Measurements from ENCODE around the gene ARHGAP24. TPM values are rescaled to one million over a fixed set of nuclear protein-coding genes. Genes with fewer than 3 reads are reported as not detected.

ARHGAP24 gene
- total RNA-seq, 2 experiments from 2014 or later = 0.22 to 0.70 TPM

DNA sequence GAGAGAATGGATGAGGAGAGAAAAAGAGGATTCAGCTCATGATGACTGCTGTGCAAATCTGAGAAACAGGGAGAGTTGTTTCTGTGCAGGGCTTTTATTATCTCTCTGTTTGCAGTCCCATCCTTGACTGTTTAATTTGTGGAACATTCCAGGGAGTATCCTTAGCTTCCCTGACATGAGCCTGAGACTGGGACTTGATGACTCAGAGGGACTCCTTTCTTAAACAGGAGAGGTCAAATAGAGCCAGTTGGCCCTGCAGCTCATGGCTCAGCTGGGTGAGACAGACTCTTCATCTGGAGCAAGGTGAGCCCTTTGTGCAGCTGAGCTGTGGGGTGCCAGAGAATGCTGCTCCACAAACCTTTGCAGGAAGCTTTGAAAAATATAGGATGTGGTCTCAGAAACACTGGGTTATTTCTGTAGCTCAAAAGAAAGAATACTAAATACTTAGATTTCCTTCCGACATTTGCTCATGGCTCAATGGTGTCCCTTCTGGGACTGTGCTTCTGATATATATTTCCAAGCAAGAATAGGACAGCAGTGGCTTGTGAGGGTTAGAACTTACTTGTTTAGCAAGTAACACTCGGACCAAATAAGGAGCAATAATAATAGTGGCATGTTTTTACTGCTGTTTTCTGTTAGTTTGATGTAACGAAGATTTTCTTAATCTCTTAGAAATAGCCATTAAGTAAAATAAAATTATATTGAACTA is 14.5 kb downstream of the ARHGAP24 start:
- ATAC-seq = no peak
- no peak overlapping the region for H3K27ac Mint-ChIP-seq
- H3K4me1 Mint-ChIP-seq (ENCODE audit: low read depth) = no peaks in the 10 kb centered on the region
- no peaks in the 10 kb centered on the region for H3K9me3 Mint-ChIP-seq
- TF ChIP-seq, protein P1, sequence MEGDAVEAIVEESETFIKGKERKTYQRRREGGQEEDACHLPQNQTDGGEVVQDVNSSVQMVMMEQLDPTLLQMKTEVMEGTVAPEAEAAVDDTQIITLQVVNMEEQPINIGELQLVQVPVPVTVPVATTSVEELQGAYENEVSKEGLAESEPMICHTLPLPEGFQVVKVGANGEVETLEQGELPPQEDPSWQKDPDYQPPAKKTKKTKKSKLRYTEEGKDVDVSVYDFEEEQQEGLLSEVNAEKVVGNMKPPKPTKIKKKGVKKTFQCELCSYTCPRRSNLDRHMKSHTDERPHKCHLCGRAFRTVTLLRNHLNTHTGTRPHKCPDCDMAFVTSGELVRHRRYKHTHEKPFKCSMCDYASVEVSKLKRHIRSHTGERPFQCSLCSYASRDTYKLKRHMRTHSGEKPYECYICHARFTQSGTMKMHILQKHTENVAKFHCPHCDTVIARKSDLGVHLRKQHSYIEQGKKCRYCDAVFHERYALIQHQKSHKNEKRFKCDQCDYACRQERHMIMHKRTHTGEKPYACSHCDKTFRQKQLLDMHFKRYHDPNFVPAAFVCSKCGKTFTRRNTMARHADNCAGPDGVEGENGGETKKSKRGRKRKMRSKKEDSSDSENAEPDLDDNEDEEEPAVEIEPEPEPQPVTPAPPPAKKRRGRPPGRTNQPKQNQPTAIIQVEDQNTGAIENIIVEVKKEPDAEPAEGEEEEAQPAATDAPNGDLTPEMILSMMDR (IDR thresholded peaks at IDR 0.05) = no peak
- ChIA-PET CTCF (interaction anchor here (1.1 kb wide), 1 partner anchor 10 kb away, joined by 3 read pairs; no protein-coding TSS in a partner anchor), POLR2A (no interaction called here)
- H3K36me3 Mint-ChIP-seq (ENCODE audit: low read depth) = no peaks in the 10 kb centered on the region
- no peak for DNase-seq
- intact Hi-C loops (cut with micrococcal nuclease) = no loop called here
- no peaks in the 10 kb centered on the region for H3K27me3 Mint-ChIP-seq
- no peak overlapping the region for H3K4me3 Mint-ChIP-seq

DNA sequence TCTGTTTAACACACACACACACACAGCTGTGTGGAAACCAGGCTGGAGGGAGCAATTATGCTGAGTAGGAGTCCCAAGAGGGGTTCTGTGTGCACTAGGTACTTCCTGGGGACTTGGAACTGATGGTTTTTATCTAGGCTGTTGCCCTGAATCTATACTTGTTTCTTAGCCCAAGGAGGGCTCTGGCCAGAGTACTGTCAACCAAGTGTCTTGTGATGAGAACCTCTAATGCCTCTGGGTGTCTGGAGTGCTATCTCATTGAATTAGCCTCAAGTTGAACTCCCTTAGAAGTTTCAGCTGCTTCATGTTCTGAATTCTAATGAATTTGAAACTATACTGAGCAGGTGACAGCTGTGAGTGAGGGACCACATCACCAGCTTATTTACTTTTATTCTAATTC is 16.6 kb downstream of the ARHGAP24 start:
- ATAC-seq (no peak), DNase-seq (no peak)

DNA sequence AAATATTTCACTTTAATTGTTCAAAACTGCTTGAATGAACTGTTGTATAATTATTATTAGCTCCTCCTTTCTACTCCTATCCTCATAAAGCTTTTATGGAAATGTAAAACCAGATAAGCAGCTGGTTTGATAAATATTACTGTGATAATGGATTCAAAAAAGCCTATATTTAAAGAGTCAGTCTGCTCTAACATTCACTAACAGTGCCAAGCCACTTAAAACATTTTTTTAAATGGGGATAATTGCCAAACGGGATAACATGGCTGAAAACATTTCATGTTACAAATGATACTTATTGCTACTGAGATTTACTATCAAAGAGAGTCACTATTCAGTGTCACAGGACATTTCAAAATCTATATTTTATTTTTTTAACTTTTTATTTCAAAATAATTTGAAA is 17.4 kb downstream of the ARHGAP24 start:
- intact Hi-C loops (cut with micrococcal nuclease) = no loop called here
- Mint-ChIP-seq H3K4me3 (no peak overlapping the region), H3K4me1 (ENCODE audit: low read depth) (no peaks in the 10 kb centered on the region), H3K9me3 (peaks cover 2% of the 10 kb centered on the region), H3K36me3 (ENCODE audit: low read depth) (no peaks in the 10 kb centered on the region), H3K27me3 (no peaks in the 10 kb centered on the region), H3K27ac (no peak overlapping the region)
- TF ChIP-seq, protein P1 (IDR thresholded peaks at IDR 0.05) = no peak
- ChIA-PET CTCF (no interaction called here), POLR2A (no interaction called here)
- ATAC-seq (no peak), DNase-seq (no peak)

More for the DNA sequence above, 16.6 kb downstream of the ARHGAP24 start:
- Mint-ChIP-seq H3K27ac (no peak overlapping the region), H3K27me3 (no peaks in the 10 kb centered on the region), H3K9me3 (peaks cover 2% of the 10 kb centered on the region), H3K36me3 (ENCODE audit: low read depth) (no peaks in the 10 kb centered on the region), H3K4me1 (ENCODE audit: low read depth) (no peaks in the 10 kb centered on the region), H3K4me3 (no peak overlapping the region)
- TF ChIP-seq, protein P1 (IDR thresholded peaks at IDR 0.05) = no peak
- CTCF ChIA-PET = interaction anchor here (1.2 kb wide), 1 partner anchor 24 kb away, joined by 3 read pairs; no protein-coding TSS in a partner anchor
- POLR2A ChIA-PET = no interaction called here
- intact Hi-C loops (cut with micrococcal nuclease) = no loop called here

DNA sequence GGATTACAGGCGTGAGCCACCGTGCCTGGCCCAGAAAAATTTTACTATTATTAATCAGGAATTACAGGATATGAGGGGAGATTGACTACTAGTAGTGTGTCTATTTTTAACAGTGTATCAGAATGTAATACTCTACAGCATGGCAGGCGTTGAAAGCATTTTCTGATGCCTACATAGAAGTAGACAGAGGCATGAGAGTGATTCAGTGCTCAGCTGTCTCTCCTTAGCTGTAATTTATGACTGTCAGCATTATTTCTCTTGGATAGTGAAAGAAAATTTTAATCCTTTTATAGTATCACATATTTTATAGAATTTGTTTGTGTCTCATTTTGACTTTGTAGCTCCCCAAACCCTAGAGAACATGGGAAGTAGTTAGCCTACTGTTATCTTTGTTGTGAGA is 20.7 kb downstream of the ARHGAP24 start:
- CTCF ChIA-PET = no interaction called here
- H3K4me3 Mint-ChIP-seq = no peak overlapping the region
- no peaks in the 10 kb centered on the region for H3K36me3 Mint-ChIP-seq (ENCODE audit: low read depth)
- no peak overlapping the region for H3K27ac Mint-ChIP-seq
- H3K9me3 Mint-ChIP-seq = peaks cover 2% of the 10 kb centered on the region
- intact Hi-C loops (cut with micrococcal nuclease) = no loop called here
- POLR2A ChIA-PET = no interaction called here
- TF ChIP-seq, protein P1 (IDR thresholded peaks at IDR 0.05) = no peak
- ATAC-seq (no peak), DNase-seq (no peak)
- H3K4me1 Mint-ChIP-seq (ENCODE audit: low read depth) = no peaks in the 10 kb centered on the region
- no peaks in the 10 kb centered on the region for H3K27me3 Mint-ChIP-seq

DNA sequence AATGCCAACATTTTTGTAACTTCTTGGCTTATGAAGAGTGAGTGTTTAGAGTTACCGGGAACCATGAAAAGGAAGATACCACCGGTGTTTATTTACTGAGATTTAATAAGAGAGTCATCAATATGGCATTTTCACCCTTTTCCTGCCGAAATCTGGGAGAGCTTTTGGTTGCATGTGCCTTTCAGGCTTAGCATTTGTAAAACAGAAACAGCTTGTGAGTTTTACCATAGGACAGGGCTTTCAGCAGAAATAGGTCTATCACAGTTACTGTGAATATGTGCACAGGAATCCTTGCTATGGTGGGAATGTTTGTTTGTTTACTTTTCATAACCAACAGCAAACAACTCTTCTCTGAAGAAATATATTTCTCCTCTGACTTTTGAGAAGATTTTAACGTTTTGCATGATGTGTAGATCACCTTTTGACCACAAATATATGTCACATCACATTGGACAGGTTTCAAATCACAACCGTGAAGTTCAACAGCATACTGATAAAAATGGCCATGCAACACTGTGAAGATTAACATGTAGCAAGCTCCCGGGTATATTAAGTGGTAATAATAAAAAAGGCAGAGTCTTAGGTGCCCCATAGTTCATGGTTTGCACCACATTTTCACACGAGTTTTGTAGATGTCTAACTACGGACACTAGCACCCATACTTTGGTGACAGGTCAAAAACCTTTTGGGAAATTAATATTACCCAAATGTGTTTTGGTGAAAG is 21.3 kb downstream of the ARHGAP24 start:
- intact Hi-C loops (cut with micrococcal nuclease) = no loop called here
- no peak overlapping the region for H3K4me3 Mint-ChIP-seq
- POLR2A ChIA-PET = no interaction called here
- H3K27me3 Mint-ChIP-seq = no peaks in the 10 kb centered on the region
- TF ChIP-seq, protein P1 (IDR thresholded peaks at IDR 0.05) = no peak
- DNase-seq (no peak), ATAC-seq (no peak)
- no peaks in the 10 kb centered on the region for H3K4me1 Mint-ChIP-seq (ENCODE audit: low read depth)
- H3K27ac Mint-ChIP-seq = no peak overlapping the region
- H3K36me3 Mint-ChIP-seq (ENCODE audit: low read depth) = no peaks in the 10 kb centered on the region
- CTCF ChIA-PET = no interaction called here
- peaks cover 2% of the 10 kb centered on the region for H3K9me3 Mint-ChIP-seq
